HT-29 (cell line): ENCODE measurements around the gene ACADSB. TPM values are rescaled to one million over a fixed set of nuclear protein-coding genes. Genes with fewer than 3 reads are reported as not detected.

Experiments used
- DNase-seq: peaks from one replicate; pipeline ENCODE4 v3.0.0-alpha.2; 2015; ENCODE audit warnings: low spot score
- total RNA-seq: library from RNA; depleted of rRNA; stranded (reverse); fragments of >200 nt; shearing (Covaris generic); gene quantifications from 2 replicates; pipeline ENCODE4 v1.2.3, GENCODE V29; 2014

ACADSB gene
- total RNA-seq, 1 experiment from 2014 or later, result 0.79 TPM

- DNase-seq, result no peak
These were observed 30.2 kb downstream of the ACADSB start for GRCh38 chr10:123038782-123039631.

GRCh38 chr10:123039632-123039930 lies 30.8 kb downstream of the ACADSB start:
- DNase-seq, result no peak

GRCh38 chr10:123042708-123043408 lies 34.1 kb downstream of the ACADSB start:
- DNase-seq, result no peak

GRCh38 chr10:123043409-123043925 lies 34.7 kb downstream of the ACADSB start:
- peak; percentile 87 for DNase-seq

GRCh38 chr10:123044391-123044790 lies 35.6 kb downstream of the ACADSB start:
- DNase-seq, result peak; percentile 23

- no peak for DNase-seq
These were observed 37.3 kb downstream of the ACADSB start for GRCh38 chr10:123045961-123046731.

GRCh38 chr10:123057968-123058367 lies 49.2 kb downstream of the ACADSB start:
- no peak for DNase-seq

- no peak for DNase-seq
These were observed 53.1 kb downstream of the ACADSB start for GRCh38 chr10:123061865-123062264.

GRCh38 chr10:123062726-123063125 lies 53.9 kb downstream of the ACADSB start:
- DNase-seq, result no peak

GRCh38 chr10:123068087-123068853 lies 59.5 kb downstream of the ACADSB start:
- no peak for DNase-seq

GRCh38 chr10:123069246-123069986 lies 60.6 kb downstream of the ACADSB start:
- DNase-seq, result no peak

GRCh38 chr10:123073187-123073586 lies 64.4 kb downstream of the ACADSB start:
- no peak for DNase-seq

GRCh38 chr10:123074215-123074614 lies 65.4 kb downstream of the ACADSB start:
- DNase-seq, result no peak

GRCh38 chr10:123081896-123082295 lies 73.1 kb downstream of the ACADSB start:
- no peak for DNase-seq

- no peak for DNase-seq
These were observed 75.0 kb downstream of the ACADSB start for GRCh38 chr10:123083811-123084210.

- DNase-seq, result no peak
These were observed 77.5 kb downstream of the ACADSB start for GRCh38 chr10:123086281-123086680.

GRCh38 chr10:123087348-123087747 lies 78.5 kb downstream of the ACADSB start:
- no peak for DNase-seq

GRCh38 chr10:123087786-123088185 lies 79.0 kb downstream of the ACADSB start:
- no peak for DNase-seq

GRCh38 chr10:123092635-123093414 lies 84.0 kb downstream of the ACADSB start:
- DNase-seq, result no peak

- no peak for DNase-seq
These were observed 84.7 kb downstream of the ACADSB start for GRCh38 chr10:123093489-123093888.
